SK-N-SH treated with all-trans-retinoic acid at 6 μM for 48 hours (cell line): ENCODE results near the gene AKT3.

Experiments used
- ATAC-seq: fragments of 200-7000 bp; cut with Tn5 transposase; 3 replicates; pipeline ENCODE4 v1.9.1; 2020; ENCODE audit warnings: mild to moderate bottlenecking, moderate library complexity
- ARNTL ChIP-seq: fragments of 450-650 bp; formaldehyde crosslinking; IDR thresholded peaks from 2 replicates; pipeline ENCODE4 v1.5.0; 2020; ENCODE audit warnings: low read depth, mild to moderate bottlenecking, moderate library complexity, borderline replicate concordance
- BACH2 ChIP-seq: fragments of 250-450 bp; sonication (Bioruptor Pico); IDR thresholded peaks from 2 replicates; pipeline ENCODE4 v1.9.0; 2021; ENCODE audit warnings: mild to moderate bottlenecking, borderline replicate concordance
- CSRNP3 ChIP-seq: fragments of 250-450 bp; sonication (Bioruptor Pico); IDR thresholded peaks from 2 replicates; pipeline ENCODE4 v1.5.1; 2021; ENCODE audit warnings: mild to moderate bottlenecking, moderate library complexity
- ESRRG ChIP-seq: fragments of 250-450 bp; sonication (Bioruptor Pico); IDR thresholded peaks from 2 replicates; pipeline ENCODE4 v1.6.1; 2021; ENCODE audit warnings: mild to moderate bottlenecking
- GLIS3 ChIP-seq: fragments of 250-450 bp; sonication (Bioruptor Pico); IDR thresholded peaks from 2 replicates; pipeline ENCODE4 v1.5.0; 2020; ENCODE audit warnings: mild to moderate bottlenecking, moderate library complexity
- OSR1 ChIP-seq: fragments of 250-450 bp; sonication (Bioruptor Pico); IDR thresholded peaks from 2 replicates; pipeline ENCODE4 v1.8.0; 2022; ENCODE audit warnings: moderate library complexity, mild to moderate bottlenecking, inconsistent platforms
- PPARA ChIP-seq: fragments of 250-450 bp; sonication (Bioruptor Pico); IDR thresholded peaks from 2 replicates; pipeline ENCODE4 v1.5.0; 2020; ENCODE audit warnings: mild to moderate bottlenecking, borderline replicate concordance
- RARB ChIP-seq: fragments of 250-450 bp; sonication (Bioruptor Pico); IDR thresholded peaks from 2 replicates; pipeline ENCODE4 v1.8.0; 2021; ENCODE audit warnings: mild to moderate bottlenecking, moderate library complexity
- SNAI2 ChIP-seq: fragments of 250-450 bp; sonication (Bioruptor Pico); IDR thresholded peaks from 2 replicates; pipeline ENCODE4 v1.5.0; 2020; ENCODE audit warnings: mild to moderate bottlenecking, moderate library complexity
- TCF4 ChIP-seq: fragments of 250-450 bp; sonication (Bioruptor Pico); IDR thresholded peaks from 2 replicates; pipeline ENCODE4 v1.8.0; 2021; ENCODE audit warnings: mild to moderate bottlenecking, moderate library complexity, borderline replicate concordance
- TOX ChIP-seq: fragments of 250-450 bp; sonication (Bioruptor Pico); IDR thresholded peaks from 2 replicates; pipeline ENCODE4 v1.8.0; 2021; ENCODE audit warnings: mild to moderate bottlenecking, moderate library complexity, borderline replicate concordance
- TSHZ2 ChIP-seq: fragments of 250-450 bp; sonication (Bioruptor Pico); IDR thresholded peaks from 2 replicates; pipeline ENCODE4 v1.5.0; 2020; ENCODE audit warnings: mild to moderate bottlenecking, moderate library complexity
- ZC3H10 ChIP-seq: fragments of 250-450 bp; sonication (Bioruptor Pico); IDR thresholded peaks from 2 replicates; pipeline ENCODE4 v1.5.1; 2021; ENCODE audit warnings: mild to moderate bottlenecking, moderate library complexity
- ZFP3 ChIP-seq: fragments of 250-450 bp; sonication (Bioruptor Pico); IDR thresholded peaks from 2 replicates; pipeline ENCODE4 v1.5.0; 2020; ENCODE audit warnings: mild to moderate bottlenecking, moderate library complexity
- ZFP30 ChIP-seq: fragments of 450-650 bp; formaldehyde crosslinking; IDR thresholded peaks from 2 replicates; pipeline ENCODE4 v1.5.0; 2022; ENCODE audit warnings: mild to moderate bottlenecking, moderate library complexity
- ZNF565 ChIP-seq: fragments of 450-650 bp; formaldehyde crosslinking; conservative IDR thresholded peaks from 2 replicates; pipeline ENCODE4 v1.5.0; 2020; ENCODE audit warnings: low read depth, mild to moderate bottlenecking, moderate library complexity
- ZNF70 ChIP-seq: fragments of 450-650 bp; formaldehyde crosslinking; IDR thresholded peaks from 2 replicates; pipeline ENCODE4 v1.5.0; 2020; ENCODE audit warnings: mild to moderate bottlenecking, moderate library complexity
- ZNF8 ChIP-seq: fragments of 450-650 bp; formaldehyde crosslinking; IDR thresholded peaks from 2 replicates; pipeline ENCODE4 v1.5.0; 2020; ENCODE audit warnings: mild to moderate bottlenecking, moderate library complexity
- TF ChIP-seq, protein P1 (sequence below): fragments of 250-450 bp; sonication (Bioruptor Pico); IDR thresholded peaks from 2 replicates; pipeline ENCODE4 v1.8.0; 2020; ENCODE audit warnings: mild to moderate bottlenecking, moderate library complexity, borderline replicate concordance
- TF ChIP-seq, protein P2 (sequence below): fragments of 250-450 bp; sonication (Bioruptor Pico); IDR thresholded peaks from 2 replicates; pipeline ENCODE4 v1.8.0; 2021; ENCODE audit warnings: low read depth, mild to moderate bottlenecking, moderate library complexity, borderline replicate concordance

The AKT3 gene

GRCh38 chr1:243725075-243725474 lies 125.0 kb downstream of the AKT3 start:
- TF ChIP-seq CSRNP3 (CRISPR knock-in tag) (no peak), OSR1 (CRISPR knock-in tag) (no peak), ARNTL (CRISPR knock-in tag) (no peak), RARB (no peak), BACH2 (CRISPR knock-in tag) (no peak), ZNF70 (no peak), ZNF565 (CRISPR knock-in tag) (no peak), TSHZ2 (no peak), ESRRG (CRISPR knock-in tag) (no peak), PPARA (CRISPR knock-in tag) (no peak), TCF4 (no peak), GLIS3 (CRISPR knock-in tag) (no peak), TOX (CRISPR knock-in tag) (no peak), ZC3H10 (CRISPR knock-in tag) (no peak), ZFP30 (CRISPR knock-in tag) (no peak), ZNF8 (CRISPR knock-in tag) (no peak), SNAI2 (CRISPR knock-in tag) (no peak), ZFP3 (CRISPR knock-in tag) (no peak)
- TF ChIP-seq, protein P1, sequence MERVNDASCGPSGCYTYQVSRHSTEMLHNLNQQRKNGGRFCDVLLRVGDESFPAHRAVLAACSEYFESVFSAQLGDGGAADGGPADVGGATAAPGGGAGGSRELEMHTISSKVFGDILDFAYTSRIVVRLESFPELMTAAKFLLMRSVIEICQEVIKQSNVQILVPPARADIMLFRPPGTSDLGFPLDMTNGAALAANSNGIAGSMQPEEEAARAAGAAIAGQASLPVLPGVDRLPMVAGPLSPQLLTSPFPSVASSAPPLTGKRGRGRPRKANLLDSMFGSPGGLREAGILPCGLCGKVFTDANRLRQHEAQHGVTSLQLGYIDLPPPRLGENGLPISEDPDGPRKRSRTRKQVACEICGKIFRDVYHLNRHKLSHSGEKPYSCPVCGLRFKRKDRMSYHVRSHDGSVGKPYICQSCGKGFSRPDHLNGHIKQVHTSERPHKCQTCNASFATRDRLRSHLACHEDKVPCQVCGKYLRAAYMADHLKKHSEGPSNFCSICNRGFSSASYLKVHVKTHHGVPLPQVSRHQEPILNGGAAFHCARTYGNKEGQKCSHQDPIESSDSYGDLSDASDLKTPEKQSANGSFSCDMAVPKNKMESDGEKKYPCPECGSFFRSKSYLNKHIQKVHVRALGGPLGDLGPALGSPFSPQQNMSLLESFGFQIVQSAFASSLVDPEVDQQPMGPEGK: no peak
- peak; percentile 45 for ATAC-seq

GRCh38 chr1:243723458-243724043 lies 126.5 kb downstream of the AKT3 start:
- no peak for ATAC-seq
- TF ChIP-seq BACH2 (CRISPR knock-in tag) (no peak), ZNF8 (CRISPR knock-in tag) (no peak), TOX (CRISPR knock-in tag) (no peak), SNAI2 (CRISPR knock-in tag) (no peak), PPARA (CRISPR knock-in tag) (no peak), RARB (no peak), ZFP30 (CRISPR knock-in tag) (no peak), ZNF70 (no peak), ZNF565 (CRISPR knock-in tag) (no peak), GLIS3 (CRISPR knock-in tag) (no peak), ZC3H10 (CRISPR knock-in tag) (no peak), ARNTL (CRISPR knock-in tag) (no peak), TCF4 (no peak)
- TF ChIP-seq, protein P1: no peak
- TF ChIP-seq, protein P2, sequence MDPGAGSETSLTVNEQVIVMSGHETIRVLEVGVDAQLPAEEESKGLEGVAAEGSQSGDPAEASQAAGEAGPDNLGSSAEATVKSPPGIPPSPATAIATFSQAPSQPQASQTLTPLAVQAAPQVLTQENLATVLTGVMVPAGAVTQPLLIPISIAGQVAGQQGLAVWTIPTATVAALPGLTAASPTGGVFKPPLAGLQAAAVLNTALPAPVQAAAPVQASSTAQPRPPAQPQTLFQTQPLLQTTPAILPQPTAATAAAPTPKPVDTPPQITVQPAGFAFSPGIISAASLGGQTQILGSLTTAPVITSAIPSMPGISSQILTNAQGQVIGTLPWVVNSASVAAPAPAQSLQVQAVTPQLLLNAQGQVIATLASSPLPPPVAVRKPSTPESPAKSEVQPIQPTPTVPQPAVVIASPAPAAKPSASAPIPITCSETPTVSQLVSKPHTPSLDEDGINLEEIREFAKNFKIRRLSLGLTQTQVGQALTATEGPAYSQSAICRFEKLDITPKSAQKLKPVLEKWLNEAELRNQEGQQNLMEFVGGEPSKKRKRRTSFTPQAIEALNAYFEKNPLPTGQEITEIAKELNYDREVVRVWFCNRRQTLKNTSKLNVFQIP (CRISPR knock-in tag): no peak

- no peak for TF ChIP-seq ZNF70
- TF ChIP-seq ARNTL (CRISPR knock-in tag): no peak
- no peak for TF ChIP-seq TCF4
- ATAC-seq: no peak
These were observed 127.0 kb downstream of the AKT3 start for GRCh38 chr1:243723050-243723449.
